HTERT RPE-1 (cell line): ENCODE data around the gene SDR39U1.

Source experiments
- in situ Hi-C: fragments of 300-500 bp; cut with MboI; formaldehyde crosslinking; loops from 4 replicates; pipeline ENCODE4 v1.14.3; 2020; ENCODE audit warnings: low sequenced_read_pairs

The SDR39U1 gene

GRCh38 chr14:24392325-24393091 is 50.1 kb downstream of the SDR39U1 start:
- in situ Hi-C loops: no loop called here

DNA sequence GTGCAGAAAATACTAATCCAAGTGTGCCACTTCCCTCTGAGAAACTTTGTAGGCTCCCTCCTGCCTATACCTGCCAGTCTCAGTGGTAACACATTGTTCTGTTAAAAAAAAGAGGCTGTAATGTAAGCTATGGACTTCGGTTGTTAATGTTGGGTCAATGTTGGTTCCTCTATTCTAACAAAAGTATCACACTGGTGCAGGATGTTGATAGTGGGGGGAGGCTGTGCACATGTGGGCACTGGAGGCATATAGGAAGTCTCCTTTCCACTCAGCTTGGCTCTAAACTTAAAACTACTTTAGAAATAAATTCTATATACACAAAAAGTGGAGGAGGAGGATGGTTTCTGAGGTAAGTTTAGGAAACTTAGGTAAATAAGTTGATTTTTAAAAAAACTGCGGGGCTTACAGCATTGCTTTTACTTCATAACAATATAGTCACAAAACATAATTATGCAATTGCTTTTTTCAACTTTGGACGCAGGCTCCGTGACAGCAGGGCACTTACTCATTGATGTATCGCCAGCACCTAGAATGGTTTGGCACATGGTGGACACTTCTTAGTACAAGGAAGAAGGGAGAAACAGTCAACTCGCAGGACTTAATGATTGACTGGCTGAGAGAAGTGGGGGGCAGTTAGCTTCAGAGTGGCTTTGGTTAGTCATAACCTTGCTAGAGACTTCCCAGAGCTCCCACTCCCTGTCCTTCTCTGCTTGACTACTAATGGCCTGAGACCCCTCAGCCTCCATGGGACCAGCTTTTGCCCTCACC is 51.7 kb downstream of the SDR39U1 start:
- in situ Hi-C loops: no loop called here
